Liver (tissue), 9 donors: ENCODE data around the gene ADCY2. TPM values are rescaled to one million over a fixed set of nuclear protein-coding genes. Genes with fewer than 3 reads are reported as not detected.

Experiments
- DNase-seq: peaks from one replicate; pipeline ENCODE4 v3.0.0-alpha.2; 2017; ENCODE audit warnings: low spot score
- H3K27ac ChIP-seq, 2 donors: one replicate each; pipeline ENCODE4 v1.7.0; 2013; ENCODE audit warnings: inconsistent platforms in 2 of 2, low read length in 2 of 2, control low read depth in 1 of 2, low read depth in 1 of 2, mild to moderate bottlenecking in 1 of 2
- H3K27me3 ChIP-seq, 4 donors: one replicate each; pipeline versions ENCODE4 v1.6.1 to v1.7.0; 2013; ENCODE audit warnings: low read length in 3 of 4, inconsistent platforms in 1 of 4, mild to moderate bottlenecking in 1 of 4, moderate library complexity in 1 of 4; ENCODE audit not compliant: control insufficient read depth in 4 of 4, insufficient read depth in 4 of 4
- H3K36me3 ChIP-seq, 4 donors: one replicate each; pipeline versions ENCODE4 v1.6.1 to v1.7.0; 2013; ENCODE audit warnings: low read length in 3 of 4, mild to moderate bottlenecking in 3 of 4, low read depth in 1 of 4, moderate library complexity in 1 of 4; ENCODE audit not compliant: control insufficient read depth in 4 of 4, insufficient read depth in 3 of 4
- H3K4me1 ChIP-seq, 4 donors: one replicate each; pipeline versions ENCODE4 v1.6.1 to v1.7.0; 2013; ENCODE audit warnings: low read length in 3 of 4, mild to moderate bottlenecking in 3 of 4, moderate library complexity in 1 of 4; ENCODE audit not compliant: control insufficient read depth in 4 of 4, insufficient read depth in 4 of 4
- H3K4me3 ChIP-seq, 3 donors: one replicate each; pipeline versions ENCODE4 v1.6.1 to v1.7.0; 2013; ENCODE audit warnings: low read length in 3 of 3, control low read depth in 1 of 3, low read depth in 1 of 3, mild to moderate bottlenecking in 1 of 3
- H3K9ac ChIP-seq, 2 donors: one replicate each; pipeline ENCODE4 v1.7.0; 2013; ENCODE audit warnings: low read length in 2 of 2, mild to moderate bottlenecking in 2 of 2, moderate library complexity in 2 of 2, control low read depth in 1 of 2, low read depth in 1 of 2
- H3K9me3 ChIP-seq, 4 donors: one replicate each; pipeline versions ENCODE4 v1.6.1 to v1.7.0; 2013; ENCODE audit warnings: low read length in 3 of 4; ENCODE audit not compliant: control insufficient read depth in 4 of 4
- FOXA1 ChIP-seq: IDR thresholded peaks from 2 replicates; pipeline ENCODE4 v1.6.1; 2016; ENCODE audit warnings: antibody characterized with exemption
- FOXA2 ChIP-seq: IDR thresholded peaks from 2 replicates; pipeline ENCODE4 v1.6.1; 2016; ENCODE audit warnings: antibody characterized with exemption
- GABPA ChIP-seq, 2 donors: IDR thresholded peaks in 1 of 2; conservative IDR thresholded peaks in 1 of 2; 2 replicates each; pipeline ENCODE4 v1.6.1; 2016; ENCODE audit warnings: antibody characterized with exemption in 2 of 2, mild to moderate bottlenecking in 1 of 2, moderate library complexity in 1 of 2
- HNF4A ChIP-seq, 2 donors: conservative IDR thresholded peaks; 2 replicates each; pipeline ENCODE4 v1.6.1; 2016; ENCODE audit warnings: antibody characterized with exemption in 2 of 2, mild to moderate bottlenecking in 2 of 2
- JUND ChIP-seq, 2 donors: IDR thresholded peaks; 2 replicates each; pipeline ENCODE4 v1.6.1; 2016; ENCODE audit warnings: antibody characterized with exemption in 2 of 2
- REST ChIP-seq: IDR thresholded peaks from 2 replicates; pipeline ENCODE4 v1.6.1; 2016; ENCODE audit warnings: antibody characterized with exemption, mild to moderate bottlenecking
- RXRA ChIP-seq, 2 donors: IDR thresholded peaks; 2 replicates each; pipeline ENCODE4 v1.6.1; 2017 to 2018; ENCODE audit warnings: antibody characterized with exemption in 2 of 2, mild to moderate bottlenecking in 1 of 2
- SP1 ChIP-seq: IDR thresholded peaks from 2 replicates; pipeline ENCODE4 v1.6.1; 2018; ENCODE audit warnings: antibody characterized with exemption, mild to moderate bottlenecking
- TAF1 ChIP-seq: conservative IDR thresholded peaks from 2 replicates; pipeline ENCODE4 v1.6.1; 2016; ENCODE audit warnings: antibody characterized with exemption, mild to moderate bottlenecking
- YY1 ChIP-seq: IDR thresholded peaks from 2 replicates; pipeline ENCODE4 v1.6.1; 2016; ENCODE audit warnings: antibody characterized with exemption, mild to moderate bottlenecking
- ZBTB33 ChIP-seq: IDR thresholded peaks from 2 replicates; pipeline ENCODE4 v1.6.1; 2016; ENCODE audit warnings: antibody characterized with exemption
- WGBS: extraction: QIAGEN DNeasy Blood & Tissue Kit; methylation state at CpG from one replicate; pipeline ENCODE4 v1.1.7; 2013; 5-methylcytosine and 5-hydroxymethylcytosine counted together
- polyA plus RNA-seq, 2 donors: library from polyadenylated mRNA; stranded (reverse) in 1 of 2; unstranded in 1 of 2; fragments of 200-250 nt in 1 of 2; fragments of >200 nt in 1 of 2; fragmentation: Nextera tagmentation in 1 of 2; extraction: Ambion mirVana in 1 of 2; gene quantifications; one replicate each; pipeline versions ENCODE4 v1.2.1 to v1.2.3, GENCODE V29; 2013 to 2015
- total RNA-seq, 2 donors: library from RNA; depleted of rRNA; stranded (reverse); fragments of >200 nt; gene quantifications; one replicate each; pipeline ENCODE4 v1.2.3, GENCODE V29; 2014
- donor health status: healthy.
- donor health status: healthy.
- donor health status: healthy.
- donor health status: healthy.
- donor health status: healthy.

Gene ADCY2
- total and polyA plus RNA-seq, 4 donors, result not detected

GRCh38 chr5:7759951-7760580 lies 364.1 kb downstream of the ADCY2 start:
- no peak overlapping the region for H3K27ac ChIP-seq
- no peak overlapping the region for H3K9ac ChIP-seq

GRCh38 chr5:7762267-7762666 lies 366.3 kb downstream of the ADCY2 start:
- WGBS, result 66% methylated on average over 2 of the region's 2 CpGs
- Histone ChIP-seq H3K36me3 (no peaks in the 10 kb centered on the region), H3K9ac (no peak overlapping the region), H3K4me1 (no peaks in the 10 kb centered on the region), H3K9me3 (no peaks in the 10 kb centered on the region), H3K4me3 (no peak overlapping the region), H3K27ac (no peak overlapping the region), H3K27me3 (peaks cover 0 to 12% (median 0%) of the 10 kb centered on the region in 4 donors)
- DNase-seq, result no peak
- TF ChIP-seq FOXA2 (no peak), GABPA (IDR thresholded peaks at IDR 0.05 in 1 of 2, conservative IDR thresholded peaks at IDR 0.05 in 1 of 2) (no peak), ZBTB33 (no peak)

More at GRCh38 chr5:7759951-7760580, 364.1 kb downstream of the ADCY2 start:
- no peak for DNase-seq
- TF ChIP-seq FOXA1 (no peak), RXRA (IDR thresholded peaks at IDR 0.05) (no peak), TAF1 (no peak), SP1 (no peak), HNF4A (conservative IDR thresholded peaks at IDR 0.05) (no peak), JUND (IDR thresholded peaks at IDR 0.05) (no peak), REST (no peak)
- Histone ChIP-seq H3K27me3 (peaks cover 0 to 12% (median 0%) of the 10 kb centered on the region in 4 donors), H3K36me3 (no peaks in the 10 kb centered on the region), H3K9me3 (no peaks in the 10 kb centered on the region), H3K4me1 (no peaks in the 10 kb centered on the region), H3K4me3 (no peak overlapping the region)
- 79% methylated on average over 8 of the region's 8 CpGs for WGBS

GRCh38 chr5:7763621-7764072 lies 367.7 kb downstream of the ADCY2 start:
- no peak for TF ChIP-seq YY1
- peaks cover 0 to 14% (median 0%) of the 10 kb centered on the region in 4 donors for H3K27me3 ChIP-seq
- H3K27ac ChIP-seq, result no peak overlapping the region
- WGBS, result 69% methylated on average over 9 of the region's 9 CpGs
- no peak overlapping the region for H3K4me3 ChIP-seq
- no peaks in the 10 kb centered on the region for H3K36me3 ChIP-seq
- no peaks in the 10 kb centered on the region for H3K4me1 ChIP-seq
- no peaks in the 10 kb centered on the region for H3K9me3 ChIP-seq
- no peak for DNase-seq
- H3K9ac ChIP-seq, result no peak overlapping the region
